Dermis microvascular lymphatic vessel endothelial cell (primary cell): Measurements from ENCODE around the gene CDC25C. TPM values are rescaled to one million over a fixed set of nuclear protein-coding genes. Genes with fewer than 3 reads are reported as not detected.

Experiments used
- total RNA-seq: library from RNA; depleted of rRNA; stranded (reverse); fragments of >200 nt; gene quantifications from 2 replicates; pipeline ENCODE4 v1.2.1, GENCODE V29; 2014

CDC25C gene
- total RNA-seq, 1 donor from 2014 or later = 6.7 TPM

Other genes starting within 250 kb of the CDC25C start
- gene WNT8A, start 247.8 kb downstream of the CDC25C start, total RNA-seq = not detected in 2 replicates
- 1.8 and 1.9 TPM in 2 replicates for gene NME5, start 192.4 kb downstream of the CDC25C start, total RNA-seq
- 20.2 and 22.9 TPM in 2 replicates for gene BRD8, start 153.2 kb downstream of the CDC25C start, total RNA-seq
- 22.4 and 52.5 TPM in 2 replicates for gene KIF20A, start 152.7 kb downstream of the CDC25C start, total RNA-seq
- 28.5 and 29.7 TPM in 2 replicates for gene CDC23, start 118.5 kb downstream of the CDC25C start, total RNA-seq
- gene GFRA3, start 57.2 kb downstream of the CDC25C start, total RNA-seq = not detected in 2 replicates
- gene FAM53C, start 6.5 kb upstream of the CDC25C start, total RNA-seq = 24.3 and 28.8 TPM in 2 replicates
- gene KDM3B, start 20.9 kb upstream of the CDC25C start, total RNA-seq = 43.1 and 51.7 TPM in 2 replicates
- 1.2 and 1.6 TPM in 2 replicates for gene REEP2, start 107.3 kb upstream of the CDC25C start, total RNA-seq
- 0.90 and 3.7 TPM in 2 replicates for gene EGR1, start 133.7 kb upstream of the CDC25C start, total RNA-seq
- gene ETF1, start 211.4 kb upstream of the CDC25C start, total RNA-seq = 87.4 and 96.5 TPM in 2 replicates
- 212 and 213 TPM in 2 replicates for gene HSPA9, start 243.6 kb upstream of the CDC25C start, total RNA-seq